Measurements from ENCODE around the gene PHACTR4. TPM values are rescaled to one million over a fixed set of nuclear protein-coding genes. Genes with fewer than 3 reads are reported as not detected.
"Not testable (repeated sequence)": the region's sequence is repeated elsewhere in the genome, so short reads cannot be mapped to it uniquely, and the experiment has no call there.

The PHACTR4 gene
- total RNA-seq, 1 donor from 2014 or later = 74.6 TPM

GRCh38 chr1:28341591-28341990, 27.9 kb upstream of the PHACTR4 start:
- Mint-ChIP-seq H3K27me3 (ENCODE audit: unreplicated experiment) (no peaks in the 10 kb centered on the region), H3K9me3 (ENCODE audit: unreplicated experiment) (no peaks in the 10 kb centered on the region), H3K4me3 (ENCODE audit: unreplicated experiment) (no peak overlapping the region), H3K4me1 (ENCODE audit: low read depth, unreplicated experiment) (no peaks in the 10 kb centered on the region), H3K36me3 (ENCODE audit: unreplicated experiment) (no peaks in the 10 kb centered on the region), H3K27ac (ENCODE audit: unreplicated experiment) (no peak overlapping the region)
- TF ChIP-seq CTCF (IDR thresholded peaks at IDR 0.05; ENCODE audit: partially characterized antibody, unreplicated experiment) = no peak
- no peak for DNase-seq

GRCh38 chr1:28343405-28343804, 26.1 kb upstream of the PHACTR4 start:
- no peak for TF ChIP-seq CTCF (IDR thresholded peaks at IDR 0.05; ENCODE audit: partially characterized antibody, unreplicated experiment)
- H3K27me3 Mint-ChIP-seq (ENCODE audit: unreplicated experiment) = no peaks in the 10 kb centered on the region
- no peaks in the 10 kb centered on the region for H3K4me1 Mint-ChIP-seq (ENCODE audit: low read depth, unreplicated experiment)
- no peak for DNase-seq
- H3K27ac Mint-ChIP-seq (ENCODE audit: unreplicated experiment) = no peak overlapping the region
- H3K4me3 Mint-ChIP-seq (ENCODE audit: unreplicated experiment) = no peak overlapping the region
- no peaks in the 10 kb centered on the region for H3K9me3 Mint-ChIP-seq (ENCODE audit: unreplicated experiment)
- H3K36me3 Mint-ChIP-seq (ENCODE audit: unreplicated experiment) = no peaks in the 10 kb centered on the region

- DNase-seq; H3K4me3 Mint-ChIP-seq (ENCODE audit: unreplicated experiment); H3K9me3 Mint-ChIP-seq (ENCODE audit: unreplicated experiment); H3K36me3 Mint-ChIP-seq (ENCODE audit: unreplicated experiment); H3K27me3 Mint-ChIP-seq (ENCODE audit: unreplicated experiment); H3K4me1 Mint-ChIP-seq (ENCODE audit: low read depth, unreplicated experiment); H3K27ac Mint-ChIP-seq (ENCODE audit: unreplicated experiment): not testable (repeated sequence)
These were observed 16.2 kb upstream of the PHACTR4 start for GRCh38 chr1:28353248-28353810.

GRCh38 chr1:28354121-28354520, 15.4 kb upstream of the PHACTR4 start:
- peaks cover 3% of the 10 kb centered on the region for H3K9me3 Mint-ChIP-seq (ENCODE audit: unreplicated experiment)
- no peak overlapping the region for H3K27ac Mint-ChIP-seq (ENCODE audit: unreplicated experiment)

GRCh38 chr1:28358716-28359115, 10.8 kb upstream of the PHACTR4 start:
- Mint-ChIP-seq H3K36me3 (ENCODE audit: unreplicated experiment) (no peaks in the 10 kb centered on the region), H3K27ac (ENCODE audit: unreplicated experiment) (no peak overlapping the region), H3K27me3 (ENCODE audit: unreplicated experiment) (no peaks in the 10 kb centered on the region), H3K9me3 (ENCODE audit: unreplicated experiment) (peaks cover 3% of the 10 kb centered on the region), H3K4me3 (ENCODE audit: unreplicated experiment) (no peak overlapping the region), H3K4me1 (ENCODE audit: low read depth, unreplicated experiment) (no peaks in the 10 kb centered on the region)
- DNase-seq = no peak
- no peak for TF ChIP-seq CTCF (IDR thresholded peaks at IDR 0.05; ENCODE audit: partially characterized antibody, unreplicated experiment)

More at GRCh38 chr1:28354121-28354520, 15.4 kb upstream of the PHACTR4 start:
- Mint-ChIP-seq H3K4me1 (ENCODE audit: low read depth, unreplicated experiment) (no peaks in the 10 kb centered on the region), H3K27me3 (ENCODE audit: unreplicated experiment) (no peaks in the 10 kb centered on the region), H3K36me3 (ENCODE audit: unreplicated experiment) (no peaks in the 10 kb centered on the region), H3K4me3 (ENCODE audit: unreplicated experiment) (no peak overlapping the region)
- no peak for TF ChIP-seq CTCF (IDR thresholded peaks at IDR 0.05; ENCODE audit: partially characterized antibody, unreplicated experiment)
- DNase-seq = no peak
